ENCODE measurements around the gene CLIC3.

GRCh38 chr9:137016436-137016835 lies 20.1 kb upstream of the CLIC3 start:
- TF ChIP-seq, protein P1, sequence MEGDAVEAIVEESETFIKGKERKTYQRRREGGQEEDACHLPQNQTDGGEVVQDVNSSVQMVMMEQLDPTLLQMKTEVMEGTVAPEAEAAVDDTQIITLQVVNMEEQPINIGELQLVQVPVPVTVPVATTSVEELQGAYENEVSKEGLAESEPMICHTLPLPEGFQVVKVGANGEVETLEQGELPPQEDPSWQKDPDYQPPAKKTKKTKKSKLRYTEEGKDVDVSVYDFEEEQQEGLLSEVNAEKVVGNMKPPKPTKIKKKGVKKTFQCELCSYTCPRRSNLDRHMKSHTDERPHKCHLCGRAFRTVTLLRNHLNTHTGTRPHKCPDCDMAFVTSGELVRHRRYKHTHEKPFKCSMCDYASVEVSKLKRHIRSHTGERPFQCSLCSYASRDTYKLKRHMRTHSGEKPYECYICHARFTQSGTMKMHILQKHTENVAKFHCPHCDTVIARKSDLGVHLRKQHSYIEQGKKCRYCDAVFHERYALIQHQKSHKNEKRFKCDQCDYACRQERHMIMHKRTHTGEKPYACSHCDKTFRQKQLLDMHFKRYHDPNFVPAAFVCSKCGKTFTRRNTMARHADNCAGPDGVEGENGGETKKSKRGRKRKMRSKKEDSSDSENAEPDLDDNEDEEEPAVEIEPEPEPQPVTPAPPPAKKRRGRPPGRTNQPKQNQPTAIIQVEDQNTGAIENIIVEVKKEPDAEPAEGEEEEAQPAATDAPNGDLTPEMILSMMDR (IDR thresholded peaks at IDR 0.05) = no peak
- TF ChIP-seq POLR2A (IDR thresholded peaks at IDR 0.05) = no peak

All from Peyer's patch (tissue), 4 donors.